Ovary (tissue), 3 donors: Measurements from ENCODE around the gene SESTD1.

Experiments
- EP300 ChIP-seq: sonication (generic); formaldehyde crosslinking; IDR thresholded peaks from one replicate; pipeline ENCODE4 v1.6.1; 2017; ENCODE audit warnings: antibody characterized with exemption
- TF ChIP-seq, protein P1 (sequence below), 3 donors: fragments of 450-650 bp in 2 of 3; fragments of 200-600 bp in 1 of 3; IDR thresholded peaks; one replicate each; pipeline versions ENCODE4 v1.5.1 to v1.8.0; 2016 to 2022; ENCODE audit warnings: antibody characterized with exemption in 3 of 3, mild to moderate bottlenecking in 1 of 3
- donor health status: DM: no; HTN: no; CAD: no.

DNA sequence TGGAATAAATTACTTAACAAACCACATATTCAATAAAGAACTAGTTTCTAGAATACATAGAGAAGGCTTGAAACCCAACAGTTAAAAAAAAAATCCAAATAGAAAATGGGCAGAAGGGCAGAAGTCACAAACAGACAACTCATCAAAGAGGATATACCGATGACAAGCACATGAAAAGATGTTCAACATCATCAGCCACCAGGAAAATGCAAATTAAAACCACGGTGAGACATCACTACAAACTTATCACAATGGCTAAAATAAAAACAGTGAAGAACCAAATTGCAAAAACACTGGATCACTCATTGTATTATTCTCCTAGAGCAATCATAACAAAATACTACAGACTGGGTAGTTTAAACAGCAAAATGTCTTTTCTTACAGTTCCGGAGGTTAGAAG lies 14.5 kb downstream of the SESTD1 start:
- TF ChIP-seq, protein P1, sequence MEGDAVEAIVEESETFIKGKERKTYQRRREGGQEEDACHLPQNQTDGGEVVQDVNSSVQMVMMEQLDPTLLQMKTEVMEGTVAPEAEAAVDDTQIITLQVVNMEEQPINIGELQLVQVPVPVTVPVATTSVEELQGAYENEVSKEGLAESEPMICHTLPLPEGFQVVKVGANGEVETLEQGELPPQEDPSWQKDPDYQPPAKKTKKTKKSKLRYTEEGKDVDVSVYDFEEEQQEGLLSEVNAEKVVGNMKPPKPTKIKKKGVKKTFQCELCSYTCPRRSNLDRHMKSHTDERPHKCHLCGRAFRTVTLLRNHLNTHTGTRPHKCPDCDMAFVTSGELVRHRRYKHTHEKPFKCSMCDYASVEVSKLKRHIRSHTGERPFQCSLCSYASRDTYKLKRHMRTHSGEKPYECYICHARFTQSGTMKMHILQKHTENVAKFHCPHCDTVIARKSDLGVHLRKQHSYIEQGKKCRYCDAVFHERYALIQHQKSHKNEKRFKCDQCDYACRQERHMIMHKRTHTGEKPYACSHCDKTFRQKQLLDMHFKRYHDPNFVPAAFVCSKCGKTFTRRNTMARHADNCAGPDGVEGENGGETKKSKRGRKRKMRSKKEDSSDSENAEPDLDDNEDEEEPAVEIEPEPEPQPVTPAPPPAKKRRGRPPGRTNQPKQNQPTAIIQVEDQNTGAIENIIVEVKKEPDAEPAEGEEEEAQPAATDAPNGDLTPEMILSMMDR (IDR thresholded peaks at IDR 0.05): no peak
- no peak for TF ChIP-seq EP300
